HepG2 (cell line): ENCODE data around the gene TGFB2. TPM values are rescaled to one million over a fixed set of nuclear protein-coding genes. Genes with fewer than 3 reads are reported as not detected.

ENCODE experiments used
- ATAC-seq: fragments of 200-7000 bp; cut with Tn5 transposase; 3 replicates; pipeline ENCODE4 v1.9.1; 2020; ENCODE audit warnings: mild to moderate bottlenecking, moderate library complexity
- BruUV-seq: library from RNA; stranded (reverse); fragments of 400-500 nt; replicated peaks from 2 replicates; lab custom pipeline; 2021; lab: Mats Ljungman, UMichigan
- CTCF ChIA-PET: fragments of 300-600 bp; formaldehyde crosslinking; extraction: SDS; loops from one replicate; lab custom pipeline; 2021; ENCODE audit warnings: low total read pairs, inconsistent platforms, low intra/inter-chr PET ratio; lab: Yijun Ruan, JAX
- POLR2A ChIA-PET: fragments of 350-600 bp; sonication (Branson Sonifier 250); formaldehyde crosslinking; loops from one replicate; lab custom pipeline; 2020; ENCODE audit warnings: antibody characterized with exemption, inconsistent platforms; lab: Yijun Ruan, JAX
- DNase-seq: peaks from one replicate; pipeline ENCODE4 v3.0.0-alpha.2; 2015; ENCODE audit warnings: low spot score
- FAIRE-seq: peaks from 3 replicates; lab custom pipeline; 2011; peaks lifted over from hg19 to GRCh38; lab: Jason Lieb, UNC
- H2AFZ ChIP-seq: one replicate; pipeline ENCODE4 v1.6.1; 2011; ENCODE audit warnings: low read length, inconsistent platforms
- H3K27ac ChIP-seq: fragments of 300-600 bp; 3 replicates; pipeline ENCODE4 v1.8.0; 2011; ENCODE audit warnings: mixed run types, mild to moderate bottlenecking, mixed read lengths, low read length, inconsistent platforms; ENCODE audit not compliant: insufficient read depth; ENCODE audit errors: extremely low read length
- H3K27me3 ChIP-seq, 2 experiments: fragments of 200-600 bp in 1 of 2; 2 replicates in 1 of 2; 3 replicates in 1 of 2; pipeline versions ENCODE4 v1.6.0 to v1.8.0; 2011; ENCODE audit warnings: low read length in 2 of 2, mild to moderate bottlenecking in 2 of 2, moderate library complexity in 2 of 2, inconsistent platforms in 1 of 2; ENCODE audit not compliant: insufficient read depth in 2 of 2, control insufficient read depth in 1 of 2
- H3K36me3 ChIP-seq, 2 experiments: fragments of 200-600 bp in 1 of 2; replicated peaks in 1 of 2; 2 replicates in 1 of 2; 3 replicates in 1 of 2; pipeline versions ENCODE4 v1.5.1 to v1.8.0; 2011; ENCODE audit warnings: low read length in 2 of 2, inconsistent platforms in 1 of 2; ENCODE audit not compliant: insufficient read depth in 2 of 2, control insufficient read depth in 1 of 2
- H3K4me1 ChIP-seq: 2 replicates; pipeline ENCODE4 v1.5.1; 2012; ENCODE audit warnings: low read length, inconsistent platforms; ENCODE audit not compliant: insufficient read depth
- H3K4me2 ChIP-seq: 2 replicates; pipeline ENCODE4 v1.6.0; 2011; ENCODE audit warnings: low read depth, low read length, inconsistent platforms
- H3K4me3 ChIP-seq, 3 experiments: fragments of 200-600 bp in 1 of 3; sonication (generic), shearing (Covaris generic) in 1 of 3; replicated peaks in 1 of 3; 2 replicates each; pipeline ENCODE4 v1.5.1; 2011 to 2016; ENCODE audit warnings: low read length in 3 of 3, inconsistent platforms in 2 of 3, low read depth in 2 of 3, mild to moderate bottlenecking in 2 of 3, control low read depth in 1 of 3, mixed read lengths in 1 of 3; ENCODE audit not compliant: insufficient read depth in 1 of 3
- H3K79me2 ChIP-seq: one replicate; pipeline ENCODE4 v1.6.1; 2011; ENCODE audit warnings: low read length, inconsistent platforms; ENCODE audit not compliant: insufficient read depth
- H3K9ac ChIP-seq: 2 replicates; pipeline ENCODE4 v1.6.0; 2011; ENCODE audit warnings: mild to moderate bottlenecking, low read depth, low read length, inconsistent platforms; ENCODE audit not compliant: insufficient read depth
- H3K9me3 ChIP-seq: 2 replicates; pipeline ENCODE4 v1.5.1; 2012; ENCODE audit warnings: mild to moderate bottlenecking, low read length
- H4K20me1 ChIP-seq: 2 replicates; pipeline ENCODE4 v1.6.0; 2011; ENCODE audit warnings: inconsistent platforms, mild to moderate bottlenecking, low read length, moderate library complexity; ENCODE audit not compliant: insufficient read depth
- FOXA1 ChIP-seq, 2 experiments: fragments of 450-650 bp in 1 of 2; sonication (generic) in 1 of 2; formaldehyde crosslinking in 1 of 2; IDR thresholded peaks; 2 replicates each; pipeline versions ENCODE4 v1.4.0 to v1.6.1; 2016 to 2020; ENCODE audit warnings: missing genetic modification reagents in 1 of 2
- FOXA3 ChIP-seq: IDR thresholded peaks from 2 replicates; pipeline ENCODE4 v1.6.1; 2016; ENCODE audit warnings: missing genetic modification reagents, missing compliant biosample characterization
- GATAD2A ChIP-seq: IDR thresholded peaks from 2 replicates; pipeline ENCODE4 v1.6.1; 2016
- HNF4A ChIP-seq: sonication (generic); formaldehyde crosslinking; IDR thresholded peaks from 2 replicates; pipeline ENCODE4 v1.4.0; 2020; ENCODE audit warnings: missing genetic modification reagents
- NR2F6 ChIP-seq, 2 experiments: IDR thresholded peaks; 2 replicates each; pipeline ENCODE4 v1.6.1; 2016; ENCODE audit warnings: antibody characterized with exemption in 1 of 2, mild to moderate bottlenecking in 1 of 2
- SALL1 ChIP-seq: sonication (generic); formaldehyde crosslinking; IDR thresholded peaks from 2 replicates; pipeline ENCODE4 v1.8.0; 2022; ENCODE audit warnings: mild to moderate bottlenecking, missing genetic modification reagents
- SETDB1 ChIP-seq: sonication (generic); formaldehyde crosslinking; IDR thresholded peaks from 2 replicates; pipeline ENCODE4 v1.5.1; 2020; ENCODE audit warnings: missing genetic modification reagents, mild to moderate bottlenecking, borderline replicate concordance
- SOX6 ChIP-seq, 2 experiments: fragments of 450-650 bp in 1 of 2; sonication (generic) in 1 of 2; formaldehyde crosslinking in 1 of 2; IDR thresholded peaks; 2 replicates each; pipeline versions ENCODE4 v1.4.0 to v1.6.1; 2017 to 2020; ENCODE audit warnings: antibody characterized with exemption in 1 of 2, mild to moderate bottlenecking in 1 of 2, missing genetic modification reagents in 1 of 2
- TAF15 ChIP-seq: fragments of 200-400 bp; formaldehyde crosslinking; IDR thresholded peaks from one replicate; pipeline ENCODE4 v1.6.1; 2018; ENCODE audit warnings: mild to moderate bottlenecking, low read depth, low read length; ENCODE audit not compliant: poor library complexity, severe bottlenecking
- TMF1 ChIP-seq: sonication (generic); formaldehyde crosslinking; IDR thresholded peaks from 2 replicates; pipeline ENCODE4 v1.8.1; 2022; ENCODE audit warnings: low read depth, missing genetic modification reagents
- ZBTB1 ChIP-seq: sonication (generic); formaldehyde crosslinking; IDR thresholded peaks from 2 replicates; pipeline ENCODE4 v1.4.0; 2020; ENCODE audit warnings: missing genetic modification reagents, borderline replicate concordance
- ZNF430 ChIP-seq: sonication (generic); formaldehyde crosslinking; IDR thresholded peaks from 2 replicates; pipeline ENCODE4 v1.9.0; 2021; ENCODE audit warnings: mild to moderate bottlenecking, missing genetic modification reagents
- WGBS: methylation state at CpG from one replicate; pipeline ENCODE4 v1.1.6; 2017; ENCODE audit warnings: low lambda C conversion rate; 5-methylcytosine and 5-hydroxymethylcytosine counted together
- in situ Hi-C: cut with HindIII; loops from 2 replicates; pipeline ENCODE4 v1.10.0; 2017; ENCODE audit warnings: low pct_unique_long_range_greater_than_20kb; ENCODE audit not compliant: extremely low pct_ligation_motif_present
- intact Hi-C: fragments of 100-400 bp; cut with micrococcal nuclease; formaldehyde crosslinking; loops from one replicate; pipeline ENCODE4 v1.10.0; 2022; ENCODE audit not compliant: unreplicated experiment
- polyA plus RNA-seq, 8 experiments: library from polyadenylated mRNA; depleted of rRNA in 3 of 8; stranded (reverse) in 7 of 8; unstranded in 1 of 8; fragments of >200 nt; fragmentation: Illumina TruSeq in 4 of 8; extraction: Trizol in 4 of 8; gene quantifications; 2 replicates each; pipeline versions ENCODE4 v1.2.1 to v1.2.3, GENCODE V29; 2011 to 2016; ENCODE audit warnings: low read depth in 4 of 8, missing spikeins in 1 of 8, mixed read lengths in 1 of 8; ENCODE audit not compliant: insufficient read depth in 1 of 8
- total RNA-seq, 5 experiments: library from RNA; depleted of rRNA; stranded (reverse); fragments of >200 nt; fragmentation: Illumina TruSeq; extraction: Trizol; gene quantifications; 2 replicates each; pipeline ENCODE4 v1.2.3, GENCODE V29; 2016; ENCODE audit warnings: low read depth in 1 of 5

TGFB2 gene
- total and polyA plus RNA-seq, 2 of the 13 experiments (the other 11 are each of a cell fraction or from before 2014, with no cell fraction given) = 0.07 TPM; not detected in 1

DNA sequence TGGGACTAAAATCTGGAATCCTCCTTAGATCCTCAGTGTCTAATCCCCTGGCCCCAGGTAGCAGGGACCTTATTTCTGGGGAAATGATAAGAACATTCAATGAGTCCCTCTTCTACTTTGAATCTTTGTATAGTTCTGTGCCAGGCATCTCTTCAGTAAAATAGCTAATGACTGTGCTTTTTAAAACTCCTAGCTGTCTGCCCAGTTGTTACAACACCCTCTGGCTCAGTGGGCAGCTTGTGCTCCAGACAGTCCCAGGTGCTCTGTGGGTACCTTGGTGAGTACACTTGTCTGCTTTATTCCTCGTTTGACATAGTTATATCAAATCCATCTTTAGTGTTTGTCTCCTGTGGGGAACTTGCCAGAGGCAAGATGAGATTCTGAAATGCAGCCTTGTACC lies 18.0 kb downstream of the TGFB2 start (continued):
- no peak for TF ChIP-seq TAF15
- no peak for TF ChIP-seq TMF1 (CRISPR knock-in tag)
- TF ChIP-seq ZNF430 (CRISPR knock-in tag) = no peak
- TF ChIP-seq SETDB1 (CRISPR knock-in tag) = no peak

DNA sequence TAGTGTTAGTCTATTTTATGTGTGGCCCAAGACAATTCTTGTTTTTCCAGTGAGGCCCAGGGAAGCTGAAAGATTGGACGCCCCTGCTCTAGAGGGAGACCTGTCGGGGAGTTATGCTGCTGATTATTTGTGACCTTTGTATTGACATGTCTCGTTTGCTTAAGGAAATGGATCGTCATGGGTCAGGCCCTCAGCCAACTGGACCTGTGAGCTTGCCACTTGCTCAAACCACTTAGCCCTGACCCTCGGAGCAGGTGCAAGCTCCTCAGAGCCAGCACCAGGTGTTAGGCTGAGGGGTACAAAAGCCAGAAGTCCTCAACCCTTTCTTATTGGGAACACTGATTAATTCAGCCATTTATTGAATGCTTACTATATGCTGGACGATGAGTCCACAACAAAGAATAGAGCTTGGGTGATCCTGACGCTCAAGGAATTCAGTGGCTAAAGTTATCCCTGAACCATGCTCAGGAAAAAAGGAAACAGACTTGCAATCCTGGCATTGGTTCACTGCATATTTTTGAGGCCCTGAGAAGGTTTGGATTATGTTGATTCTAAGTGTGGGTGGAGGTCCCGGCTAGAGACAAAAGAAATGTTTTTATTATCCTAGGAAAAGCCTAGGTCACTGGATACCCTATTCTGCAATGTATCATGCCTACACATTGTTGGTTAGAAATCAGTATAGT lies 19.0 kb downstream of the TGFB2 start:
- POLR2A ChIA-PET = interaction anchor here (1.0 kb wide), 1 partner anchor 8 kb away, joined by 3 read pairs; no protein-coding TSS in a partner anchor
- WGBS = 31% methylated on average over 7 of the region's 8 CpGs

More for the DNA sequence above, 19.0 kb downstream of the TGFB2 start:
- H3K27me3 ChIP-seq = no peaks in the 10 kb centered on the region
- in situ Hi-C loops = loop anchor here (5.0 to 25.0 kb wide), 2 partner anchors 158 to 948 kb away; no protein-coding TSS in a partner anchor
- H2AFZ ChIP-seq = no peak overlapping the region
- no peak overlapping the region for H3K4me3 ChIP-seq
- H4K20me1 ChIP-seq = no peaks in the 10 kb centered on the region
- no peak for TF ChIP-seq ZBTB1 (CRISPR knock-in tag)
- TF ChIP-seq SOX6 (IDR thresholded peaks at IDR 0.05) = no peak
- peak; percentile 25; the same call in 1 of the 2 replicates for TF ChIP-seq SOX6 (CRISPR knock-in tag; IDR thresholded peaks at IDR 0.05)
- TF ChIP-seq FOXA3 (CRISPR knock-in tag) = peak; percentile 22; the same call in 1 of the 2 replicates
- peak; percentile 24; the same call in 1 of the 2 replicates for TF ChIP-seq GATAD2A
- peak; percentile 47 for TF ChIP-seq HNF4A
- TF ChIP-seq TMF1 (CRISPR knock-in tag) = no peak
- TF ChIP-seq NR2F6 (IDR thresholded peaks at IDR 0.05) = no peak
- peak; percentile 38; the same call in 1 of the 2 replicates for TF ChIP-seq NR2F6 (CRISPR knock-in tag; IDR thresholded peaks at IDR 0.05)
- TF ChIP-seq SALL1 (CRISPR knock-in tag) = peak; percentile 43
- no peak for TF ChIP-seq FOXA1 (IDR thresholded peaks at IDR 0.05)
- peak; percentile 20; the same call in 1 of the 2 replicates for TF ChIP-seq FOXA1 (CRISPR knock-in tag; IDR thresholded peaks at IDR 0.05)
- TF ChIP-seq, all 625 proteins: peak for 7
- peak; percentile 40 for DNase-seq
- Histone ChIP-seq H3K79me2 (no peaks in the 10 kb centered on the region), H3K36me3 (no peaks in the 10 kb centered on the region), H3K9ac (no peak overlapping the region), H3K4me1 (peaks cover 45% of the 10 kb centered on the region), H3K27ac (no peak overlapping the region), H3K9me3 (no peaks in the 10 kb centered on the region), H3K4me2 (peak overlapping the region; percentile 10; the same call in 1 of the 2 replicates)
- no peak for FAIRE-seq
- CTCF ChIA-PET = no interaction called here
- ATAC-seq = no peak
- no TSS peak for BruUV-seq
- intact Hi-C loops = no loop called here
